GM12873 (cell line): ENCODE data around the gene PVR.

Experiments
- CTCF ChIP-seq: IDR thresholded peaks from 2 replicates; pipeline ENCODE4 v1.5.1; 2012; ENCODE audit warnings: low read depth, mild to moderate bottlenecking, moderate library complexity, low read length, control low read depth; ENCODE audit not compliant: insufficient read depth; ENCODE audit errors: missing control alignments

The PVR gene

GRCh38 chr19:44613295-44614178 lies 30.2 kb upstream of the PVR start, which contains the start of gene IGSF23:
IGSF23 (plus strand) TSS chr19:44613563; CDS start chr19:44613646, 83 bp downstream.
- no peak for TF ChIP-seq CTCF

GRCh38 chr19:44614313-44614712 lies 29.4 kb upstream of the PVR start:
- TF ChIP-seq CTCF: no peak

GRCh38 chr19:44615863-44616247 lies 27.9 kb upstream of the PVR start:
- TF ChIP-seq CTCF: no peak

- TF ChIP-seq CTCF: no peak
These were observed 26.4 kb upstream of the PVR start for GRCh38 chr19:44617110-44617880.

- no peak for TF ChIP-seq CTCF
These were observed 24.9 kb upstream of the PVR start for GRCh38 chr19:44618640-44619357.

GRCh38 chr19:44620667-44621066 lies 23.0 kb upstream of the PVR start:
- no peak for TF ChIP-seq CTCF

- no peak for TF ChIP-seq CTCF
These were observed 22.3 kb upstream of the PVR start for GRCh38 chr19:44621367-44621766.
